Measurements from ENCODE around the gene FAM9A. TPM values are rescaled to one million over a fixed set of nuclear protein-coding genes. Genes with fewer than 3 reads are reported as not detected.
A peak's percentile ranks its signal among the peaks of the same experiment; 100 is the strongest.

FAM9A gene
- not detected in 2 replicates for total RNA-seq (2011; cell fraction: chromatin; rRNA removed; ENCODE audit: low replicate concordance)
- not detected in 2 replicates for total RNA-seq (2011; cell fraction: nucleolus; rRNA removed)
- total RNA-seq (2011; cell fraction: nucleoplasm; rRNA removed), result not detected in 2 replicates
- total RNA-seq (2014; rRNA removed), result not detected in 2 replicates
- not detected in 2 replicates for total RNA-seq (2014; rRNA removed; fragmentation: Illumina TruSeq; extraction: Trizol)
- total RNA-seq (2015; rRNA removed; fragmentation: Illumina TruSeq; extraction: Trizol), result not detected in 2 replicates
- total RNA-seq (2021), result not detected in 2 replicates
- polyA plus RNA-seq (2011; rRNA removed), result not detected in 2 replicates
- polyA plus RNA-seq (2011; cell fraction: cytosol; rRNA removed), result not detected in 2 replicates
- not detected in 2 replicates for polyA plus RNA-seq (2011; cell fraction: nucleus; rRNA removed)
- not detected in 2 replicates for polyA plus RNA-seq (2012)
- 0.07 TPM in 1 of 2 replicates, not detected in the other for polyA plus RNA-seq (2014; fragmentation: Illumina TruSeq; extraction: Trizol)
- not detected for polyA plus RNA-seq (2014; fragmentation: Nextera tagmentation; extraction: Ambion mirVana)
- polyA plus RNA-seq (2014; rRNA removed), result not detected in 2 replicates
- not detected in 2 replicates for polyA minus RNA-seq (2011; rRNA and poly(A)+ RNA removed)
- not detected in 2 replicates for polyA minus RNA-seq (2011; cell fraction: cytosol; rRNA and poly(A)+ RNA removed)
- not detected in 2 replicates for polyA minus RNA-seq (2011; cell fraction: nucleus; rRNA and poly(A)+ RNA removed)
- not detected for Bru-seq, nascent RNA
- not detected for BruChase-seq, experiment 1, labeled RNA remaining after a 2-hour chase
- BruChase-seq, experiment 2, labeled RNA remaining after a 6-hour chase, result percentile 22 among the genes with signal in this experiment
- long read RNA-seq, experiment 1, result 0 reads
- long read RNA-seq, experiment 2, result 0 reads
- long read RNA-seq, experiment 3, result 0 reads

GRCh38 chrX:8801041-8801599, at the start of gene FAM9A:
Gene FAM9A, minus strand, starts transcription at chrX:8801383. Its CDS starts 1,212 bp downstream, at chrX:8800171.
- Histone ChIP-seq H3K79me2 (ENCODE audit: control insufficient read depth, insufficient read depth, low read length) (no peaks in the 10 kb centered on the region), H3K27ac (ENCODE audit: extremely low read depth, low read depth, low read length) (no peak within 1 kb of the TSS), H3K4me2 (ENCODE audit: insufficient read depth, low read length) (no peak within 1 kb of the TSS), H3K27me3 (ENCODE audit: control insufficient read depth in 2 of 2, insufficient read depth in 2 of 2, low read length in 2 of 2) (no peaks in the 10 kb centered on the region), H3K9me1 (ENCODE audit: control insufficient read depth, insufficient read depth, low read length) (no peaks in the 10 kb centered on the region), H2AFZ (ENCODE audit: low read depth, low read length) (no peak within 1 kb of the TSS), H3K9me3 (replicated peaks; ENCODE audit: control insufficient read depth, insufficient read depth, low read depth, low read length) (no peaks in the 10 kb centered on the region), H3K4me1 (replicated peaks in 1 of 2; ENCODE audit: control insufficient read depth in 2 of 2, insufficient read depth in 2 of 2, low read length in 2 of 2) (no peaks in the 10 kb centered on the region), H4K20me1 (replicated peaks; ENCODE audit: control insufficient read depth, insufficient read depth, low read length) (no peaks in the 10 kb centered on the region), H3K36me3 (ENCODE audit: control insufficient read depth, insufficient read depth, low read length) (no peaks in the 10 kb centered on the region), H3K9ac (ENCODE audit: insufficient read depth in 1 of 2, low read depth in 2 of 2, low read length in 2 of 2) (no peak within 1 kb of the TSS), H3K4me3 (no peak within 1 kb of the TSS)
- intact Hi-C loops (cut with micrococcal nuclease), result no loop called here
- TF ChIP-seq CHD2 (IDR thresholded peaks at IDR 0.05; ENCODE audit: low read depth, low read length) (peak; percentile 69), HEY1 (CRISPR knock-in tag; IDR thresholded peaks at IDR 0.05; ENCODE audit: borderline replicate concordance) (no peak), KDM2B (CRISPR knock-in tag; IDR thresholded peaks at IDR 0.05) (no peak), NRF1 (conservative IDR thresholded peaks at IDR 0.05 in 1 of 2, IDR thresholded peaks at IDR 0.05 in 1 of 2) (peak; percentile 32 to 63; a peak in 2 of 4 replicates)
- FAIRE-seq (no peak), DNase-seq (ENCODE audit: extremely low read depth in 1 of 4, low spot score in 3 of 4) (peak in 1 of 4 experiments; percentile 5), ATAC-seq (no peak)
- in situ Hi-C loops (cut with MboI), result no loop called here
- no TSS peak for BruUV-seq (replicated peaks)
- 32% methylated on average over 23 of the region's 32 CpGs for WGBS (ENCODE audit: insufficient coverage, low coverage, missing lambda C conversion rate)
- ChIA-PET CTCF (ENCODE audit: low intra/inter-chr PET ratio) (no interaction called here), POLR2A (no interaction called here)

Data from K562 (cell line).